ENCODE results near the gene UQCR11.
"Not testable (repeated sequence)": the region's sequence is repeated elsewhere in the genome, so short reads cannot be mapped to it uniquely, and the experiment has no call there.

Gene UQCR11

GRCh38 chr19:1605236-1606137 lies at the start of gene UQCR11:
Gene UQCR11, minus strand, starts transcription at chr19:1605462. Its CDS starts 53 bp downstream, at chr19:1605409.
- DNase-seq (ENCODE audit: low spot score): peak; percentile 99

GRCh38 chr19:1654178-1654792 lies 49.0 kb upstream of the UQCR11 start:
- no peak for DNase-seq (ENCODE audit: low spot score)

- no peak for DNase-seq (ENCODE audit: low spot score)
Measured at GRCh38 chr19:1653300-1653628, 48.0 kb upstream of the UQCR11 start.

GRCh38 chr19:1652471-1653299 lies 47.4 kb upstream of the UQCR11 start, which contains the start of gene TCF3:
Gene TCF3, minus strand, starts transcription at chr19:1652615. Its CDS starts 2,367 bp downstream, at chr19:1650248.
- peak; percentile 99 for DNase-seq (ENCODE audit: low spot score)

- DNase-seq (ENCODE audit: low spot score): no peak
Measured at GRCh38 chr19:1651568-1652291, 46.5 kb upstream of the UQCR11 start.

- no peak for DNase-seq (ENCODE audit: low spot score)
Measured at GRCh38 chr19:1650650-1651567, 45.6 kb upstream of the UQCR11 start.

GRCh38 chr19:1649706-1650649 lies 44.7 kb upstream of the UQCR11 start:
- DNase-seq (ENCODE audit: low spot score): no peak

- no peak for DNase-seq (ENCODE audit: low spot score)
Measured at GRCh38 chr19:1648920-1649541, 43.8 kb upstream of the UQCR11 start.

- DNase-seq (ENCODE audit: low spot score): no peak
Measured at GRCh38 chr19:1648459-1648849, 43.2 kb upstream of the UQCR11 start.

- no peak for DNase-seq (ENCODE audit: low spot score)
Measured at GRCh38 chr19:1647501-1648458, 42.5 kb upstream of the UQCR11 start.

GRCh38 chr19:1646659-1647453 lies 41.6 kb upstream of the UQCR11 start:
- DNase-seq (ENCODE audit: low spot score): no peak

- no peak for DNase-seq (ENCODE audit: low spot score)
Measured at GRCh38 chr19:1646149-1646548, 40.9 kb upstream of the UQCR11 start.

- no peak for DNase-seq (ENCODE audit: low spot score)
Measured at GRCh38 chr19:1645299-1645698, 40.0 kb upstream of the UQCR11 start.

- DNase-seq (ENCODE audit: low spot score): no peak
Measured at GRCh38 chr19:1644070-1644469, 38.8 kb upstream of the UQCR11 start.

GRCh38 chr19:1640893-1641448 lies 35.7 kb upstream of the UQCR11 start:
- DNase-seq (ENCODE audit: low spot score): not testable (repeated sequence)

GRCh38 chr19:1636325-1637236 lies 31.3 kb upstream of the UQCR11 start:
- DNase-seq (ENCODE audit: low spot score): no peak
